NCI-H2081 treated with DMSO at 0.1 percent for 48 hours (cell line): Measurements from ENCODE around the gene CCNK.

Source experiments
- DNase-seq: peaks from one replicate; lab custom pipeline; 2025; lab: John Stamatoyannopoulos, UW

The CCNK gene

GRCh38 chr14:99480917-99481744 is at the start of gene CCNK:
TSS of gene CCNK (plus strand) at chr14:99481409. CDS start at chr14:99492678, 11,269 bp downstream.
- peak; percentile 100 for DNase-seq

GRCh38 chr14:99431986-99432385 is 49.2 kb upstream of the CCNK start:
- DNase-seq: no peak

GRCh38 chr14:99432485-99432884 is 48.7 kb upstream of the CCNK start:
- no peak for DNase-seq

GRCh38 chr14:99435327-99435726 is 45.9 kb upstream of the CCNK start:
- no peak for DNase-seq

- no peak for DNase-seq
Observed at GRCh38 chr14:99436247-99437180, 44.7 kb upstream of the CCNK start.

GRCh38 chr14:99437706-99438105 is 43.5 kb upstream of the CCNK start:
- no peak for DNase-seq

- no peak for DNase-seq
Observed at GRCh38 chr14:99440278-99440677, 40.9 kb upstream of the CCNK start.

DNA sequence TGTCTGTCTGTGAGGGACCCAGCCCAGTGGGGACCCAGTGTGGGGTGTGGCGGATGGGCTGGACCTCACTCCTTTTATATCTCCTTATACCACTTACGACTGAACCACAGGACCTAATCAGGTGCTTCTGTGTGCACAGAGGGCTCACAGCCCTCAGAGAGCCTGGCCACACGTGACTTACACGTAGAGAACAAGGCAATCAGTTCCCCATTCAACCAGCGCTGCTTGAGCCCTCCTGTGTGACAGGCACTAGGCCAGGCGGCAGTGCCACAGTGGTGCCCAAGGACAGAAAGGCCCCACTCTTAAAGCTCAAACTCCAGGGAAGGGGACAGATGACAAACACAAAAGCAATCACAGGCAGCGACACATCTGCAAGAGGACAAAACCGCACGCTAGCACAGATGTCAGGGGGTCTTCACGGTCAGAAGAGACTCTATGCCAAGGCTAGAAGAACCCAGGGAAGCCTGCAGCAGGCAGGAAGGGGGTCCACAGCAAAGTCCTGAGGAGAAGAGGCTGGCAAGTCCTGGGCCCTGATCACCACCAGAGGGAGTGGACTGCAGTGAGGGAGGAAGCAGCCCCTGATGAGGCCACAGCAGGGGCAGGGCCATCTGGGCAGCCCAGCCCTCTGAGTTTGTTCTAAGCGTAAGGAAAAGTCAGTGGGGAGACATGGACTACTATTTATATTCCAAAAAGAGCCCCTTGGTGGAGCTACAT is 39.9 kb upstream of the CCNK start:
- no peak for DNase-seq

DNA sequence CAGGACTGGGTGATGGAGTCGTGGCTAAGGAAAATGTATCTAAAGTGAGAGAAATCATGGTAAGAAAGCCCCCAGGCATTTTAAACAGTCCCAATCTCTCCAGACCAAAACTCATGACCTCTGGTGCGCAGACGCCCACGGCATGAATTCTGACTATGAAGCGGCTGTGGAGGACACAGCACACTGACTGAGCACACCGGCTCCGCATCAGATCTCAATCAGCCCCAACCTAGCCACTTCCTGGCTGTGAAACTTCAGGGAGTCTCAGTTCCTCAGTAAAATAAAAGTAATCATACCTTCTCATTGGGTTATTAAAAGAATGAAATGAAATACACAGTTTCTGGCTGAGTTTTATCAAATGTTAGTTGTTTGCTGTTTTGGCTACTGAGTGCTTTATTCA is 39.3 kb upstream of the CCNK start:
- no peak for DNase-seq

DNA sequence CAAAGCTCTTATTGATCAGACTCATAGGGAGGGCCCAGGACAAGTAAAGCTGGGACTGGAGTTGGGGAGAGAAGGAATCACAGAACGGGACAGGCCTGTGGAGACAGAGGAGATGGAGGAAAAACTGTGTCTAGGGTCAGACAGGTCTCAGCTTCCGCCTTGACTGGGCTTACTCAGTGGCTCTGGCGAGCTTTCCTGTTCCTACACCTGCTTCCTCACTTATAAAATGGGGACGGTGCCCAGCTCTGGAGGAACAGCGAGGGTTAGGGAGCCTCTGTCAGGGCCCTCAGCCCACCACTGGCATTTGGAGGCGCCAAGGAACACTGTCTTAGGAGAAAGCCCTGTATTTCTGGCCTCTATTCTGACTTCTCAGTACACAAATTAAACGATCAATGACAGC is 35.3 kb upstream of the CCNK start:
- DNase-seq: no peak

GRCh38 chr14:99447739-99448138 is 33.5 kb upstream of the CCNK start:
- DNase-seq: no peak

DNA sequence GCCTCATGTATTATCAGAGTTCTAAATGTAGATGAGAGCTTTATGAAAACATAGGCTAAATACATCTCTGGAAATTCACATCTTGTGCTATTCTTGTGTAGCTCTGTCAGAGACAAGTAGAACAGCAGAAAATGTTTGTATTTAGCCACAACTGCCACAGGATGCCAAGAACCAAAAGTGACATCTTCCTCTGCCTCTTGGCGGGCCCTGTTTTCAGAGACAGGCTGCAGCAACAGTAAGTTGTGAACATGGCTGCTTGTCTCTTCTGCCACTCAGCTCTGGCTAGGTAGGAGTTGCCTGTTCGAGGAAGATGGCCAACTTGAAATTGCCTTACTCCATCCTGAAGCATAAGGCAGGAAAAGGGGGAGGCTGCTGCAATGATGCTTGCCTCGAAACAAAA is 30.9 kb upstream of the CCNK start:
- DNase-seq: no peak

DNA sequence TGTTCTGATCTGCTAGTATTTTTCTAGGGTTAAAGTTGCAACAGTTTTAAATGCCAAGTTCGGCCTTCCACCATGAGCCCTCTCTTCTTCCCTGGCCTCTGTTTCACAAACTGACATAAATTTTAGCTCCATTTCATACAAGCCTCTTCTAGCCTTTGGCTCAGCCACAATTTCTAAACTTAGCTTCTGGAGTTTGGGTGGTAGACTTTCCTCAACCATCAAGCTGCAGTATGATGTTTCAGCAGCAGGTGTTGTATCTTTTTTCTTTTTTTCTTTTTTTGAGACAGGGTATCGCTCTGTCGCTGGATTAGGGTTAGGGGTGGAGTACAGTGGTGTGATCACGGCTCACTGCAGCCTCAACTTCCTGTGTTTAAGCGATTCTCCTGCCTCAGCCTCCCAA is 30.0 kb upstream of the CCNK start:
- DNase-seq: no peak

DNA sequence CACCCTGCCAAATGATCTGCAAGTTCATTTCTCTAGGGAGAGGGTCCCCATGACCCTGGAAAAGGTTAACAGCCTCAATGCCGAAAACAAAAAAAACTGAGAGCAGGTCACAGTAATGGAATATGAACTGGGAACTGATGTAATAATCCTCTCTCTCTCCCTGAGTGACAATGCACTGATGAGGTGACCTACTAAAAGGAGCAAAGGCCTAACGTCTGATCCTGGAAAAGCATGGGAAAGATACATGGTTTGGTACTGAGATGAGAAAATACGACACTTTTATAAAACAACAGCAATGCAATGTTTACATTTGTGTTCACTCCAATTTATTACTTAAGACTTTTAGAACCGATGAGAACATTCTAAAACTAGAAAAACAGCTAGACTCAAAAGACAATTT is 28.2 kb upstream of the CCNK start:
- DNase-seq: no peak

DNA sequence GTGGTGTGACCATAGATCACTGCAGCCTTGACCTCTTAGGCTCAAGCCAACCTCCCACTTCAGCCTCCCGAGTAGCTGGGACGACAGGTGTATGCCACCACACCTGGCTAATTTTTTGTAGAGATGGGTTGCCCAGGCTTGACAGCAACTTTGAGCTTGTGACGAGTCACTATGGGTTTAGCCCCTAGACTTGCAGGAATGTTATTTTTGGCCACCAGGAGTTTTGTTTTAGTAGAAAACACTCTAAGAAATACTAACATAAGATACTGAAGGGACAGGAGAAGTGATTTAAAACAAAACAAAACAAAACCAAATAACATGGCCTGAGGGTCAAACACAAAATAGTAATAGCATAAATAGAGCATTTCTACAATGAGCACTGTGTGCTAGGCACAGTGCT is 27.0 kb upstream of the CCNK start:
- DNase-seq: no peak

DNA sequence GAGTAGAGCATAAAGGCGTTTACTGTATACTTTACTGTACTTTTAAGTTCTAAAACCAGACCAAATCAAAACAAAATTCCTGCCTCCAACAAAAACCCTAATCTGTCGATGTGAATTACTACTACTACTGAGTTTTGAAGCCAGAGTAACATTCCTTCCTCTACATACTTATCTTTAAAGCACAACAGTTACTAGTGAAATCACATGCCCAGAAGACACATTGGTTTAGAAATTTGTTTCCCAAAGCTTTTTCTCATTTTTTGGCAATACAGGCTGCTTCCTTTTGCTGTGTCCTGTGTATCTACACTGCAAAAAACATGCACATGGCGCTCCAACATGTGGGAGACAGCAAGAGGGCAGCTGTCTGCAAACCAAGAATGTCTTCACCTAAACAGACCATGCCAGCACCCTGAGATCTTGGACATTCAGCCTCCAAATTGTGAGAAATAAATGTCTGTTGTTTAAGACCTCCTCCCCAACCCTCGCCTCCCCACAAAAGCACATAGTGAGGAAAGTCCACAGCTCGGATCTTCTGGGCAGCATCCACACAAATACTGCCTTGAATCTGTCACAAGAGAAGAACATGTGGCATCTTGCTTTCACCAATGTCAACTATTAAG is 21.6 kb upstream of the CCNK start:
- DNase-seq: no peak

DNA sequence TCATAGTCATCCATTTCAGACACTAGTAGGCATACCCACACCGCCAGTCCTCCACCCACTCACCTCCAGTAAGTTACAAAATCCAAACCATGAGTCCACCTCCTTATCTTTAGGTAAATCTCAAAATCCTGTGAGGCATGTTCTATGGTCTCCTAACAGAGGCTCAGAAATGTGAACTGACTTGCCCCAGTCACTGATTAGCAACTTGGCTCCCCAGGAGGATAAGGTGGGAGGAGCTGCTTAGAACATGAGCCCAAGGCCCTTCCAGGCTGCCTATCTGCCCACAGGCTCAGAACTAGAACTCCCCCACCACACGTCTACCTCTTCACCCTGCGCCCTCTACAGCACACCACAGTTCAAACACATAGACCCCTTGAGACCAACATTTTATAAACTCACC is 20.4 kb upstream of the CCNK start:
- no peak for DNase-seq

- no peak for DNase-seq
Observed at GRCh38 chr14:99461411-99462085, 19.7 kb upstream of the CCNK start.

DNA sequence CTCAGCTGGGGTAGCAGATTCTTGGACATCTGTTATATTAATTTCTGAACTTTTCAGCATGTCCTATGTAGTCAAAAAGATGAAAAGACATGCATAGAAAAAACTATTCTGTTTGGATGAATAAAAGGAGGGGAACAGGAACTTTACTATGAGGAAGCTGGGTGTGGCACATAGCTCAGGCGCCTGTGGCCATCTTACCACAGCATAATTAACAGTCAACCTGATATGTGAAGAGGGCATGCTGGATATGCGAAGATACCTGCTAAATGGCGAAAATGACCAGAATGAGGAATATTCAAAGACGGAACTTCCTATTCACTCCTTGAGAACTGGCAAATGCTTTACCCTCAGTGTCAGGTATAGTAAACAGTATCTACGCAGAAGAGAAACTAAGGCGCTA is 19.0 kb upstream of the CCNK start:
- no peak for DNase-seq

DNA sequence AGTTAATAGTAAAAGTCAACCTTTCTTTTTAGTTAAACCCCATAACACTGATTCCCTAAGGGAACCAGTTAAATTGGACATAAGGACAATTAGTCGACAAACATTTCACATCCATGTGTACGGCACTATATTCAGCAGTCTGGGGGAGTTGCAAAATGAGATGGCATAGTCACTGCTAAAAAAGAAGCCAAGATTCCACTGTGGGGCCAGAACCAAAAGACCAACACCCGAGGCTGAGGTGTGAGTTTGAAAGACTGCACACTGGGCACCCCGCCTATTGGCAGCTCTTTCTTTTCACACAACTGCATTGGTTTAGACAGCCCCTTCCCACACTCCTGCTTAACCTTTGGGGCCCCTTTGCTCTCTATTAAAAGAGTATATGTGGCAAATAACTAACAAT is 17.2 kb upstream of the CCNK start:
- no peak for DNase-seq

- no peak for DNase-seq
Observed at GRCh38 chr14:99465288-99465687, 15.9 kb upstream of the CCNK start.
